Activated T-helper 2 cell treated with anti-CD3 and anti-CD28 coated beads, Interferon-gamma antibody, Interleukin-2, Interleukin-4, amounts not matched to agents 10 μg/mL and 5 μg/mL and 100 μg/mL, durations not matched to agents 14 hours and 24 hours and 36 hours (primary cell): Measurements from ENCODE around the gene ABLIM2. TPM values are rescaled to one million over a fixed set of nuclear protein-coding genes. Genes with fewer than 3 reads are reported as not detected.

Source experiments
- DNase-seq: peaks from one replicate; pipeline ENCODE4 v3.0.0; 2021; ENCODE audit warnings: low spot score
- H3K27ac Mint-ChIP-seq: one replicate; pipeline ENCODE4 v1.8.0; 2021; ENCODE audit warnings: mixed read lengths
- H3K27me3 Mint-ChIP-seq: one replicate; pipeline ENCODE4 v1.8.0; 2021; ENCODE audit warnings: low read depth, mixed read lengths
- H3K36me3 Mint-ChIP-seq: one replicate; pipeline ENCODE4 v1.8.0; 2021; ENCODE audit warnings: low read depth, mixed read lengths
- H3K4me1 Mint-ChIP-seq: one replicate; pipeline ENCODE4 v1.8.0; 2021; ENCODE audit warnings: low read depth, mixed read lengths
- H3K4me3 Mint-ChIP-seq: one replicate; pipeline ENCODE4 v1.8.0; 2021; ENCODE audit warnings: low read depth, mild to moderate bottlenecking, moderate library complexity, mixed read lengths
- H3K9me3 Mint-ChIP-seq: one replicate; pipeline ENCODE4 v1.8.0; 2021; ENCODE audit warnings: mixed read lengths
- intact Hi-C: fragments of 100-400 bp; cut with micrococcal nuclease; formaldehyde crosslinking; loops from one replicate; pipeline ENCODE4 v1.15.1; 2023
- total RNA-seq: library from RNA; stranded (reverse); gene quantifications from 2 replicates; pipeline ENCODE4 v1.2.3, GENCODE V29; 2022

ABLIM2 gene
- total RNA-seq, 1 donor from 2014 or later, result 0.32 TPM

DNA sequence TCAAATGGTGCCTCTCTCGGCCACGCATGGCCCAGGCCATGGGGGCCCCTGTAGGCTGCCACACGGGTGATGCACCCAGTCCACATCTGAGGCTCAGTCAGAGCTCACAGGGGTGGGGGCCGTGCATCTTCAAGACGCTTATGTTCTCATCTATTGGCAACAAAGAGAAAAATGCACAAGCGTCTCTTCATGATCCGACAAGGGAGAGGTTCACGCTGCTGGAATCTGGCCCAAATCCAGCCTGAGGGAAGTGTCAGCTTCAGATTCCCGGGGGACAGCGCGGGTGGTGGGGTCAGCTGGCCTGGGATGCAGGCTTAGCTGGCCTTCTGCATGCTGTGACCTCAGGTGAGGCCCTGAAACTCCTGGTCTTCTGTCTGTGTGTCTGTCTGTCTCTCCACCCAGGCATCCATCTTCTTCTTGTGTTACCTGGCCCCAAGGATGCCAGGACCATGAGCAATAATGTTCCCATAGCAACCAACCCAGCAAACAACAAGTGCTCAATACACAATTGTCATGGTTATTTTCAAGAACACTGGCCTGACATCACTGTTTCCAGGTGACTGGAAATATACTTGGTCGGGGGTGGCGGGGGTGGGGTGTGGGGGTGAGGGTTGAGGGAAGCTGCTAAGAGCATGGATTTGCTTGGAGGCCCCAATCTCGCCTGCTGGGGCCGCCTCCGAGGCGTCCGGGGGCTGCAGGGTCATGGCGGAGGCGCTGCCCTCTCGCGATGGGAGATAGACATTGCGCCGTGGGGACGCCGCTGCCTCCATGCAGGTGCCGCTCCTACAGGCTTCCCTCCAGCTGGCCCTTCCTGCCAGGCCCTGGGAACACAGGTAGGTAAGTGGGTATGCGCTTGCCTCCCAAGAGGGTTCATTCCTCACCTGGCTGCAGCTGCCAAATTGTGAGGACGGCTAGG lies 48.3 kb downstream of the ABLIM2 start:
- Mint-ChIP-seq H3K27ac (no peak overlapping the region), H3K4me1 (no peaks in the 10 kb centered on the region), H3K9me3 (no peaks in the 10 kb centered on the region), H3K36me3 (no peaks in the 10 kb centered on the region), H3K4me3 (no peak overlapping the region), H3K27me3 (no peaks in the 10 kb centered on the region)
- DNase-seq, result no peak
- intact Hi-C loops, result no loop called here

DNA sequence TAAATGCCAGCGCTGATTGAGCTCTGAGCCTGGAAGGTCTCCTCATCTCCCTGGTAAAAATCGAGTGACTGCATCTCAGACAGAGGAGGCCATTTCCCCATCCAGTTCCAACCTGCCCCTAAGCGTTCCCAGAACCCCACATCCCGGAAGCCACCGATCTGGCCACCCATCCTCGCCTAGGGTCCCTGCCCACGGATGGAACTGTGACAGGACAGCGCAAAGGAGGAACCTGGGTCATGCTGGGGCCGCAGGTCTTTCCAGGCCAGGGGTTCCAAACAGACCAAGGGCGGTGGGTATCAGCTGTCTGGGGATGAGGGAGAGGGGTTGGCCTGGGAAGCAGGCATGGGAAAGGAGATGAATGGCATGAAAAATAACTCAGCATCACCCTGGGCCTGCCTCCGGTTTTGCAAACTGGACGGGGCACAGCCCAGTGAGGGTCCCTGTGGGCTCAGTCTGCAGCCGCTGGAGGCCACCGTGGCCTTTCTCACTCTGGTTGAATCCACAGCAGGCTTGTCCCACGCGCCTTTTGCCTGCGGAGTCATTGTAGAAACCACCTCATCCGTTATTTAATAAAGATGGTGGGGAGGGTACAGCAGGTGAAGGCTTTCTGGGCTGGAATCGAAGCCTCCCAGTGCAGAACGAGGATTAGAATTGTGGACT lies 49.1 kb downstream of the ABLIM2 start:
- no peaks in the 10 kb centered on the region for H3K27me3 Mint-ChIP-seq
- intact Hi-C loops, result no loop called here
- H3K27ac Mint-ChIP-seq, result no peak overlapping the region
- H3K4me3 Mint-ChIP-seq, result no peak overlapping the region
- no peaks in the 10 kb centered on the region for H3K36me3 Mint-ChIP-seq
- no peak for DNase-seq
- no peaks in the 10 kb centered on the region for H3K9me3 Mint-ChIP-seq
- H3K4me1 Mint-ChIP-seq, result no peaks in the 10 kb centered on the region

- Mint-ChIP-seq H3K9me3 (no peaks in the 10 kb centered on the region), H3K4me1 (no peaks in the 10 kb centered on the region), H3K27ac (no peak overlapping the region), H3K27me3 (no peaks in the 10 kb centered on the region), H3K4me3 (no peak overlapping the region), H3K36me3 (no peaks in the 10 kb centered on the region)
- intact Hi-C loops, result no loop called here
- no peak for DNase-seq
Observed at GRCh38 chr4:8108991-8109390, 49.6 kb downstream of the ABLIM2 start.

DNA sequence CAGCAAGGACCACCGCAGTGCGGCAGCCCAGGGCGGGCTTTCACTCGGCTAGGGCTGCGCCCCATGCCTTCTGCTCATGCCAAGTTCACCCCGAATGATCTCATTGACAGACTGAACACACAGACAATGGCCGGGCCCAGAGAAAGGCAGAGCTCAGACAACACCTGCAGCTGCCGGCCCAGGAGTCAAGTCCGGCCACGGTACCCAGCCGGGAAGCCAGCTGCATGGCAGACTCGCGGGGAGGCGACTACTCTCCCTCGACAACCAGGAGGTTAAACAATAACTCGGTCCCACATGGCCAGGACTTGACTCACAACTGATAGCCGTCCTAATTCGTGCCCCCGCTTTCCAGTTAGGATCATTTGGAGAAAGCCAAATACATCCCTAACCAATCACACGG lies 50.4 kb downstream of the ABLIM2 start:
- Mint-ChIP-seq H3K4me3 (no peak overlapping the region), H3K27ac (no peak overlapping the region), H3K27me3 (no peaks in the 10 kb centered on the region), H3K36me3 (no peaks in the 10 kb centered on the region), H3K9me3 (no peaks in the 10 kb centered on the region), H3K4me1 (no peaks in the 10 kb centered on the region)
- no peak for DNase-seq
- intact Hi-C loops, result no loop called here

DNA sequence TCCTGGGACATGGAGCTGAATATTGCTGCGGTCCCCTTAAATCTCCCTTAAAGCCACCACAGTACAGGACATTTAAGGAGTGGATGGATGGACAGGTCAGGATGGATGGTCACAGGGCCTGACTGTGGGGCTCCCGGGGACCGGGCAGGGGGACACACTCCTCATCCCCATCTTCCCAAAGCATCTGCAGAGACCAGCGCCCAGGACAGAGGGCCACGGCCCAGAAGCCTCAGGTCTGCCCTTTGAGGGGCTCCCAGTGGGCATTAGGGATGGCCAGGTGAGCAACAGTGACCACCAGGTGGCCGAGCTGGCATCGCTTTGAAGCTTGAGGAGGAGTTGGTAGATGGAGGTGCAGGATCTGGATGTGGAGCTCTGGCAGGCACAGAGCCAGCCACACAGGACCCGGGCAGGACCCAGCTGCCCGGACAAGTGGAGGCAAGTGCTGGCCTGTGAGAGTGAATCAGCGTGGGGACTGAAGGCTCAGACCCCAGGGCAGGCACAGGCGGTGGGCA lies 51.4 kb downstream of the ABLIM2 start:
- Mint-ChIP-seq H3K36me3 (no peaks in the 10 kb centered on the region), H3K9me3 (no peaks in the 10 kb centered on the region), H3K4me1 (no peaks in the 10 kb centered on the region), H3K27me3 (no peaks in the 10 kb centered on the region), H3K27ac (no peak overlapping the region), H3K4me3 (no peak overlapping the region)
- no peak for DNase-seq
- intact Hi-C loops, result no loop called here

GRCh38 chr4:8106451-8107025 lies 52.1 kb downstream of the ABLIM2 start:
- no peaks in the 10 kb centered on the region for H3K36me3 Mint-ChIP-seq
- intact Hi-C loops, result no loop called here
- no peak overlapping the region for H3K27ac Mint-ChIP-seq
- H3K9me3 Mint-ChIP-seq, result no peaks in the 10 kb centered on the region
- no peak for DNase-seq
- no peaks in the 10 kb centered on the region for H3K4me1 Mint-ChIP-seq
- no peaks in the 10 kb centered on the region for H3K27me3 Mint-ChIP-seq
- H3K4me3 Mint-ChIP-seq, result no peak overlapping the region

DNA sequence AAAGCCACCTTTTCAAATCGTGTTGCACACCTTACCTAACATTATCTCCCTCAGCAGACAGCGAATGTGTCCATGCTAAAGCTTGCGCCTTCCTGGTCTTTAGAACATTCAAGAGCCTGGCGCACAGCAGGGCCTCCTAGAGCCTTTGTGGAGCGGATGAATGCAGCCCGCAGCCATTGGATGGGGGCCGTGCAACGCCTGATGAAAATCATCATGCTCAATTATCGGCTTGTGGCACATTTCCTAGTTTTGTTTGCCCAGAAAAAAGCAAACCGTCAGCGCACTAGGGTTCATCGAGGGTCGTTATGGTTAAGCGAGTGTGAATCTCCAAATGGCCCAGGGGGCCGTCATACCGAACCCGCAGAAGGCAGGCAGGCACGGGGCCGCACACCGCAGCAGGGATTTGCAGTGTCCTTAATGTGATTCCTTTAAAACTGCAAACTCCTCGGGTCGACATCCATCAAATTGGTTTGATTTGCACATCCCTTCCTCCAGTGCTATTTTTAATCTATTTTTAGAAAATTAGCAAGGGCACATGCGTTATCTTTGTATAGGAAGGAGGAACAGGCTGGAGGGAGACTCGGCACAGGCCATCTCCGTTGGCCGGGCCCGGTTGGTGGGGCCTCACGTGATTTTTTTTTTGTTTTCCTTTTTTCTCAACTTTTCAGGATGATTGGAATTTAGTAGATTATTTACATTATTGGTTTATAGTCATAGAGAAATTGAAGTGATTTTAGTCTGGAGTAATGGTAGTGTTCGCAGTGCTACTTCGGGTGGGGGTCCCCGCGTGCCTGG lies 53.1 kb downstream of the ABLIM2 start:
- Mint-ChIP-seq H3K4me3 (no peak overlapping the region), H3K27me3 (no peaks in the 10 kb centered on the region), H3K4me1 (no peaks in the 10 kb centered on the region), H3K36me3 (no peaks in the 10 kb centered on the region), H3K27ac (no peak overlapping the region), H3K9me3 (no peaks in the 10 kb centered on the region)
- intact Hi-C loops, result no loop called here
- no peak for DNase-seq

GRCh38 chr4:8104491-8105305 lies 53.9 kb downstream of the ABLIM2 start:
- no peak overlapping the region for H3K4me3 Mint-ChIP-seq
- H3K27ac Mint-ChIP-seq, result no peak overlapping the region
- intact Hi-C loops, result no loop called here
- H3K36me3 Mint-ChIP-seq, result no peaks in the 10 kb centered on the region
- no peaks in the 10 kb centered on the region for H3K27me3 Mint-ChIP-seq
- no peak for DNase-seq
- no peaks in the 10 kb centered on the region for H3K9me3 Mint-ChIP-seq
- H3K4me1 Mint-ChIP-seq, result no peaks in the 10 kb centered on the region

GRCh38 chr4:8103421-8104390 lies 54.9 kb downstream of the ABLIM2 start:
- intact Hi-C loops, result no loop called here
- Mint-ChIP-seq H3K27me3 (no peaks in the 10 kb centered on the region), H3K36me3 (no peaks in the 10 kb centered on the region), H3K4me1 (no peaks in the 10 kb centered on the region), H3K27ac (no peak overlapping the region), H3K4me3 (no peak overlapping the region), H3K9me3 (no peaks in the 10 kb centered on the region)
- no peak for DNase-seq

- no peaks in the 10 kb centered on the region for H3K27me3 Mint-ChIP-seq
- no peak for DNase-seq
- intact Hi-C loops, result no loop called here
- H3K36me3 Mint-ChIP-seq, result no peaks in the 10 kb centered on the region
- no peaks in the 10 kb centered on the region for H3K9me3 Mint-ChIP-seq
- no peak overlapping the region for H3K27ac Mint-ChIP-seq
- no peaks in the 10 kb centered on the region for H3K4me1 Mint-ChIP-seq
- no peak overlapping the region for H3K4me3 Mint-ChIP-seq
Observed at GRCh38 chr4:8102831-8103230, 55.8 kb downstream of the ABLIM2 start.

GRCh38 chr4:8102076-8102355 lies 56.6 kb downstream of the ABLIM2 start:
- no peaks in the 10 kb centered on the region for H3K9me3 Mint-ChIP-seq
- intact Hi-C loops, result no loop called here
- no peak overlapping the region for H3K4me3 Mint-ChIP-seq
- no peaks in the 10 kb centered on the region for H3K27me3 Mint-ChIP-seq
- H3K4me1 Mint-ChIP-seq, result no peaks in the 10 kb centered on the region
- no peak overlapping the region for H3K27ac Mint-ChIP-seq
- no peak for DNase-seq
- H3K36me3 Mint-ChIP-seq, result no peaks in the 10 kb centered on the region
